ENCODE data around the gene FAM210A.

The FAM210A gene

DNA sequence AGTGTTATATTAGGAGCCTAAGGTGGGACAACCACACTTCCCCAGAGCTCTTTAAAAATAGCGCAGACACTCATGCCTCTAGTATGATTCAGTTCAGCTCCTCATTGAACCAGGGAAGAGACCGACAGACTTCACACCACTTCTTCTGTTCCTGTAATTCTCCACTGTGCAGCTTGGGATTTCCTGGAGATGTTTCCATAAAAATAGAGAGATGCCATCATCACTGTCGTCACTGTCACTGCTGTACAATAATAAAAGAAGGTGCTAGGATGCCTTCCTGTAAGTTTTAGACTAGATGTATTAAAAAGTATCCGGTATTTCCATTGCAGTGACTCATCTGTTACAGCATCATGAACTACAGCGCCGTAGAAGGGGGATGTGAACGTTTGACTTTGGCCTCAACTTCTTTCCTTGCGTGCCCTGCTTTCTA is 110.9 kb downstream of the FAM210A start:
- Histone ChIP-seq H3K27ac (replicated peaks) (no peak overlapping the region), H3K27me3 (ENCODE audit: insufficient read depth, poor library complexity, severe bottlenecking) (peaks cover 6% of the 10 kb centered on the region), H3K4me3 (replicated peaks; ENCODE audit: insufficient read depth, low read length) (no peak overlapping the region)
- no peak for DNase-seq (ENCODE audit: low read depth in 1 of 2, low spot score in 1 of 2)
- TF ChIP-seq POLR2AphosphoS5 (IDR thresholded peaks at IDR 0.05; ENCODE audit: low read depth): no peak
- TF ChIP-seq, protein P1, sequence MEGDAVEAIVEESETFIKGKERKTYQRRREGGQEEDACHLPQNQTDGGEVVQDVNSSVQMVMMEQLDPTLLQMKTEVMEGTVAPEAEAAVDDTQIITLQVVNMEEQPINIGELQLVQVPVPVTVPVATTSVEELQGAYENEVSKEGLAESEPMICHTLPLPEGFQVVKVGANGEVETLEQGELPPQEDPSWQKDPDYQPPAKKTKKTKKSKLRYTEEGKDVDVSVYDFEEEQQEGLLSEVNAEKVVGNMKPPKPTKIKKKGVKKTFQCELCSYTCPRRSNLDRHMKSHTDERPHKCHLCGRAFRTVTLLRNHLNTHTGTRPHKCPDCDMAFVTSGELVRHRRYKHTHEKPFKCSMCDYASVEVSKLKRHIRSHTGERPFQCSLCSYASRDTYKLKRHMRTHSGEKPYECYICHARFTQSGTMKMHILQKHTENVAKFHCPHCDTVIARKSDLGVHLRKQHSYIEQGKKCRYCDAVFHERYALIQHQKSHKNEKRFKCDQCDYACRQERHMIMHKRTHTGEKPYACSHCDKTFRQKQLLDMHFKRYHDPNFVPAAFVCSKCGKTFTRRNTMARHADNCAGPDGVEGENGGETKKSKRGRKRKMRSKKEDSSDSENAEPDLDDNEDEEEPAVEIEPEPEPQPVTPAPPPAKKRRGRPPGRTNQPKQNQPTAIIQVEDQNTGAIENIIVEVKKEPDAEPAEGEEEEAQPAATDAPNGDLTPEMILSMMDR (IDR thresholded peaks at IDR 0.05; ENCODE audit: insufficient read depth, low read length): no peak

DNA sequence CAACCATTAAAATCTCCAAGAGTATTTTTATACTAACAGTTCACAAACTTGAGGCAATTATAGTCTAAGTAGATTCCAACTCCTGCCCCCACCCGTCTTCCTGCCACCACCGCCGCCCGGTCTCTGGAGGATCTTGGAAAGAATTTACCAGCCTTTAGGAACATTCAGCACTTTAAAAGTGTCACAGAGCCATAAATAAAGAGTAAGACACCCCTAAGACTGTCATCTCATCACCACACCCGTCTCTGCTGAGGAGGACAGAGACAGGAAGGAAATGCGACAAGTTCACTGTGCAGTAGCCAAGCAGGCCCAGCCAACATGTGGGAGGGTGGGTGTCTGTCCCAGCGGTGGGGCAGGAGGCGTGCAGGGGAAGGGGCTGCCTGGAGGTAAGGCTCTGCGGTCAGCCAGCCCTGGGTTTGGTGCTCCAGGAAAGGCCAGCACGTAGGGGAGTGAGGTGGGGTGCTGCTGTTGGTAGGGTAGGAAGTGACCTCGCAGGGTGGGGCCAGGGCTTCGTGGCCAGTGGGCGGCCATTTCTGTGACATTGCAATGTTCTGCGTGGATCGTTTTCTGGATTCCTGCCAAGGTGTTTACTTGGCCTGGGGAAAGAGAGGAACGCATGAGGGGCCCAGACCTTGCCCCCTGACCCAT is 111.6 kb downstream of the FAM210A start:
- no peak overlapping the region for H3K27ac ChIP-seq (replicated peaks)
- peaks cover 6% of the 10 kb centered on the region for H3K27me3 ChIP-seq (ENCODE audit: insufficient read depth, poor library complexity, severe bottlenecking)
- H3K4me3 ChIP-seq (replicated peaks; ENCODE audit: insufficient read depth, low read length): no peak overlapping the region

DNA sequence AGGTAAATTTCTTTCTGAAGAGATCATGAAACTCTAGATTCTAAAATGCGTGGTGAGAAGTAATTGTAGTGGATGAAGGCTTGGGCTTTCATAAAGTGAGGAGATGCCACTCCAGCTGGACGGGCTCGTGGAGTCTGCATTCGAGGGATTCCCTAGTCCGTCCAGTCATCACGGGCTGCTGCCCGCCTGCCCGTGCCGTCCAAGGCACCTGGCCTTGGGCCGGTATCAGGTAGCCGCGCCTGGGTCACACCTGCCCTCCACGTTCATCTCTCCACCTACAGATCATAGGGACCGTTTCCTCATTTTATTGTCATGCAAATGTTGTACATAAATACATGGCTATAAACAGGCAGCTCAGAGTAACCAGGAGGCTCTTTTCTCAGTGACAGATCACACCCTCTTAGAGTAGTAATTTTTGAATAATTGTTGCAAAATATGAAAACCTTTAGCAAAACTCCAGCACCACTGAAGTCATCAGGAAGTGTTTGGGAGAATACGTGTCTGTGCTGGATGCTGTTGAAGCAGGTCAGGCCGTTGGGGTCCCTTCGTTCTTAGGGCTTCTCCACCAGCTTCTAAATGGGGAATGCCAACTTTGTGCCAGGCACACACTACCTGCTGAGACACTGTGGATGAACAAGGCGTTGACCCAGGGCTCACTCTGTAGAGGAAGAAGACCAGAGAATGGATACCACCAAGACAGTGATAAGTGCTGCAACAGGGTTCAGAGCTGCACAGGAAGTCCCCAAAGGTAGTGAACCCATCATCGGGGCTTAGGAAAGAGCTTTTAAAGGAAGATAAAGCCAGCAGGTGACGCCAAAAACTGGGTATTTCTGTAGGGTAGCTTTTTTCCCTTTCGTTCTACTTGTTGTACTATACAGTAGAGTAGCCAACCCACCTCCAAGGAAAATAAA is 112.5 kb downstream of the FAM210A start:
- TF ChIP-seq, protein P2, sequence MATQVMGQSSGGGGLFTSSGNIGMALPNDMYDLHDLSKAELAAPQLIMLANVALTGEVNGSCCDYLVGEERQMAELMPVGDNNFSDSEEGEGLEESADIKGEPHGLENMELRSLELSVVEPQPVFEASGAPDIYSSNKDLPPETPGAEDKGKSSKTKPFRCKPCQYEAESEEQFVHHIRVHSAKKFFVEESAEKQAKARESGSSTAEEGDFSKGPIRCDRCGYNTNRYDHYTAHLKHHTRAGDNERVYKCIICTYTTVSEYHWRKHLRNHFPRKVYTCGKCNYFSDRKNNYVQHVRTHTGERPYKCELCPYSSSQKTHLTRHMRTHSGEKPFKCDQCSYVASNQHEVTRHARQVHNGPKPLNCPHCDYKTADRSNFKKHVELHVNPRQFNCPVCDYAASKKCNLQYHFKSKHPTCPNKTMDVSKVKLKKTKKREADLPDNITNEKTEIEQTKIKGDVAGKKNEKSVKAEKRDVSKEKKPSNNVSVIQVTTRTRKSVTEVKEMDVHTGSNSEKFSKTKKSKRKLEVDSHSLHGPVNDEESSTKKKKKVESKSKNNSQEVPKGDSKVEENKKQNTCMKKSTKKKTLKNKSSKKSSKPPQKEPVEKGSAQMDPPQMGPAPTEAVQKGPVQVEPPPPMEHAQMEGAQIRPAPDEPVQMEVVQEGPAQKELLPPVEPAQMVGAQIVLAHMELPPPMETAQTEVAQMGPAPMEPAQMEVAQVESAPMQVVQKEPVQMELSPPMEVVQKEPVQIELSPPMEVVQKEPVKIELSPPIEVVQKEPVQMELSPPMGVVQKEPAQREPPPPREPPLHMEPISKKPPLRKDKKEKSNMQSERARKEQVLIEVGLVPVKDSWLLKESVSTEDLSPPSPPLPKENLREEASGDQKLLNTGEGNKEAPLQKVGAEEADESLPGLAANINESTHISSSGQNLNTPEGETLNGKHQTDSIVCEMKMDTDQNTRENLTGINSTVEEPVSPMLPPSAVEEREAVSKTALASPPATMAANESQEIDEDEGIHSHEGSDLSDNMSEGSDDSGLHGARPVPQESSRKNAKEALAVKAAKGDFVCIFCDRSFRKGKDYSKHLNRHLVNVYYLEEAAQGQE (IDR thresholded peaks at IDR 0.05; ENCODE audit: insufficient replicate concordance, low read depth): no peak
- TF ChIP-seq POLR2AphosphoS5 (IDR thresholded peaks at IDR 0.05; ENCODE audit: low read depth): no peak
- TF ChIP-seq, protein P1 (IDR thresholded peaks at IDR 0.05; ENCODE audit: insufficient read depth, low read length): no peak
- TF ChIP-seq GABPA (IDR thresholded peaks at IDR 0.05; ENCODE audit: low read depth): no peak
- no peak for TF ChIP-seq SPI1 (IDR thresholded peaks at IDR 0.05; ENCODE audit: borderline replicate concordance, low read depth)
- no peak for DNase-seq (ENCODE audit: low read depth in 1 of 2, low spot score in 1 of 2)
- Histone ChIP-seq H3K27me3 (ENCODE audit: insufficient read depth, poor library complexity, severe bottlenecking) (peaks cover 6% of the 10 kb centered on the region), H3K27ac (replicated peaks) (no peak overlapping the region), H3K4me3 (replicated peaks; ENCODE audit: insufficient read depth, low read length) (no peak overlapping the region)

More for the DNA sequence above, 111.6 kb downstream of the FAM210A start:
- no peak for DNase-seq (ENCODE audit: low read depth in 1 of 2, low spot score in 1 of 2)
- TF ChIP-seq, protein P1 (IDR thresholded peaks at IDR 0.05; ENCODE audit: insufficient read depth, low read length): no peak
- TF ChIP-seq POLR2AphosphoS5 (IDR thresholded peaks at IDR 0.05; ENCODE audit: low read depth) (no peak), GABPA (IDR thresholded peaks at IDR 0.05; ENCODE audit: low read depth) (no peak), SPI1 (IDR thresholded peaks at IDR 0.05; ENCODE audit: borderline replicate concordance, low read depth) (no peak)
- TF ChIP-seq, protein P2 (IDR thresholded peaks at IDR 0.05; ENCODE audit: insufficient replicate concordance, low read depth): no peak

All from HL-60 (cell line).